NCI-H524 (cell line): ENCODE data around the gene THRB.

Experiments
- DNase-seq, 2 experiments: peaks; one replicate each; lab custom pipeline; 2025; lab: John Stamatoyannopoulos, UW

THRB gene

DNA sequence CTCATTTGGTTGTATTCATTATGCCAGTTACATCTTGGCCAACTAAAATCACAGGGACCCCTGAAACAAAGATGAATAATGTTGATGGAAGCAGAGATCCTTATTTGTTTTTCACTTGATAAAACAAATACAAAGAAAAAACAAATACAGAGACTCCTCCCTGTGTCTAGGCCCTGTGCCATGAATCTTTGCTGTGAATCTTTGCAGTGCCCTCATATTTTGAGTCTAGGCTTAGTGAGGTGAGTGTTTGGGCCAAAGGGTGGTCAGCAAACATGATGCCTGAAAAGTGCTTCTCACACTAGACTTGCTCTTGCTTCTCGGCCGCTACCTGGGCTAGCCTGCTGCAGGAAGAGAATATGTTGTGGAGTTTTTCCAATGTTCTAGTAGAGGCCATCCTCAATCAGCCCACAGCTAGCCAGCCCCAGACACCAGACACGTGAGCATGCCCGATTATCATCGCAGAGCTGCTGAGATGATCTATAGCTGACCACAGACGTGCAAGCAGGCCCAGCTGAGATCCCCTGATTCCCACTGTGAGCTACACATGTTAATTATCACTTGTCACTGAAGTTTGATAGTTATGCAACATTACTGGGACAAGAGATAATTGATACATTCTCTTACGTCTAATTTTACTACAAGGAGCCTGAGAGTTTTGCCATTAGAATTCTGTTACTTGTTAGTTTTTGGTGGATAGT, 191.4 kb downstream of the THRB start:
- DNase-seq: no peak

- no peak for DNase-seq
Measured at GRCh38 chr3:24302396-24302795, 192.3 kb downstream of the THRB start.

DNA sequence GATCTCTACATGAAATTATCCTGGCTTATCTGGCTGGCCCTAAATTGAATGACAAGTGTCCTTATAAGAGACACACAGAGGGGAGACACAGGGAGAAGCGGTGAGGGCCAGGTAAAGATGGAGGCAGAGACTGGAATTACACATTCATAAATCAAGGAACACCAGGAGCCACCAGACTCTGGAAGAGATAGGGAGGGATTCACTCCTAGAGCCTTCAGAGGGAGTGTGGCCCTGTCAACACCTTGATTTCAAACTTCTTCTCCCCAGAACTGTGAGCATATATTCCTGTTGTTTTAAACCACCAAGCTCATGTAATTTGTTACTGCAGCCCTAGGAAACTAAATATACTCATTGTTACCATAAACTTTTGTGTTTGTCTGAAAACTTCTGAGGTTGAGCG, 193.7 kb downstream of the THRB start:
- DNase-seq: no peak

GRCh38 chr3:24299806-24300626, 194.6 kb downstream of the THRB start:
- DNase-seq: no peak

- DNase-seq: no peak
Measured at GRCh38 chr3:24299246-24299805, 195.3 kb downstream of the THRB start.

- no peak for DNase-seq
Measured at GRCh38 chr3:24296441-24297205, 198.0 kb downstream of the THRB start.

GRCh38 chr3:24294150-24294549, 200.5 kb downstream of the THRB start:
- DNase-seq: no peak

DNA sequence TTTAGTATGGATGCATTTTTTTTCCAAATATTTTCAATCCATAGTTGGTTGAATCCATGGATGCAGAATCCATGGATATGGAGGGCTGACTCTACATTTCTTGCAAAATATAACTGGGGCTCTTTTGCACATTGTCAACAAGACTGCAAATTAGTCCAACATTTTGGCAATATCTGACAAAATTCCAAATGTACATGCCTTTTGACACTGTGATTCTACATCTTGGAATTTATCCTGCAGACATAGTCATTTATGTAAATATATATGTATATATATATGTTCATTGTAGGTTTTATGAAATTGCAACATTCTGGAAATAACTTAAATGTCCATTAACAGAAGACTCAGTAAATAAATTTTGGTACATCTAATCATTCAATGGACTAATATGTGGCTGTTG, 203.0 kb downstream of the THRB start:
- no peak for DNase-seq

DNA sequence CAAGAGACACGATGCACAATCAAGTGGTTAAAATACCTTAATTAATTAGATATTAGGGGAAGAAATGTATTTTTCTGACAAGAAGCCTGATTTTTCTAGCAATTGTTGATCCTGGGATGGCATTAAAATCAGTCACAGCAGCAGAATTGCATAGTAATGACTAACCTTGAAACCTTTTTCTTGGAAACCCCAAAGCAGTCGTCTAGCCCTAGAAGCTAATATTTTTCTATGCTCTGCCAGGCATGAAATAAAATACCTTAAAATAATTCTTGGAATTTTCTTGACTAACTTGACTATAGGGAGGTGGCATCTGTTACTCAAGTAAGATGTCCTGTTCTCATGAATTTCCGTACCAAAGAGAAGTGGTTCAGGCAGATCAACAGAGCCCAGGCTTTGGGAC, 204.1 kb downstream of the THRB start:
- no peak for DNase-seq

GRCh38 chr3:24288496-24289236, 206.0 kb downstream of the THRB start:
- DNase-seq: no peak

DNA sequence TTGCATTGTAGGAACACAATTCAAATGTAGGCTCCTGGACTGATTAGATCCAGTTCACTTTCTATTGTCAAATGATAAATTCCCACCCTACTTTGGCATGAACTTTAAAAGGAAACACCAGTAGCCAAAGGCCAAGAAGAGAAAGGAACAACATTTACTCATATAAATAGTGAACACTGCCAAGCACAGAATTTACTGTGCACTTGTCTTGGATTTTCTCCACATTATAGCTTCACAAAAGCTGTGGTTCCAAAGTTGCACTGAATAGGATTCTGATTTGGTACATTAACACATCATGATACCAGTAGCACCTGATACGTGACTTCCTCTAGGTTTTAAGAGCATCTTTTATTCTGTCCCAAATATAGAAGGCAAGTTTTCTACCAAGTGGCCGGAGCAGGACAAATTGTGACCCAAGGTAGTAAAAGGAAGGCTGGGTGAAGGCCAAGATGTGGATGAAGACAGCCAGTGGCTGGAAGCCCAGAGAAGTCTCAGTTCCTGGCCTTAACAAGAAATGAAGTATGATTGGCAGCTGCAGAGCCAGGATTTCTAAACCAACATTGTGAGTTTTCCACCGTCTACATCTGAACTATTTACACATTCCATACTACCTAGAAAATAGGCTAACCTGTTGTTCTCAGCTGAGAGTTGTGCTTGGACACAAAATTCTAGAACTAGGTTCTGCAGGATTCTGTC, 206.7 kb downstream of the THRB start:
- no peak for DNase-seq

- no peak for DNase-seq
Measured at GRCh38 chr3:24286405-24286804, 208.2 kb downstream of the THRB start.

DNA sequence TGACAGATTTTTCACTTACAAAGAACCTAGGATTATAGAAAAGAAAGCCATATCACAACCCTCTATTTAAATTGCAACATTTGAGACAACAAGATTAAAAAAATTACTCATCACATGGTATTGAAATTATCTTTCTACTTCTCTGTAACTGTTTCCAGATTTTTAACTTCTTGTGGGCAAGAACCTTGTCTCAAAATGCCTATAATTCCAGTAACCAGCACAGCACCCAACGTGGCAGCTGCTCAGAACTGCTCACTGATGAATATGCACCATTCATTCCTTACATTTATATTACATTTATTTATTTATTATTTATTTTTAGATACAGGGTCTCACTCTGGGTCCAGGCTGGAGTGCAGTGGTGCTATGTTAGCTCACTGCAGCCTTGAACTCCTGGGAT, 216.1 kb downstream of the THRB start:
- no peak for DNase-seq

DNA sequence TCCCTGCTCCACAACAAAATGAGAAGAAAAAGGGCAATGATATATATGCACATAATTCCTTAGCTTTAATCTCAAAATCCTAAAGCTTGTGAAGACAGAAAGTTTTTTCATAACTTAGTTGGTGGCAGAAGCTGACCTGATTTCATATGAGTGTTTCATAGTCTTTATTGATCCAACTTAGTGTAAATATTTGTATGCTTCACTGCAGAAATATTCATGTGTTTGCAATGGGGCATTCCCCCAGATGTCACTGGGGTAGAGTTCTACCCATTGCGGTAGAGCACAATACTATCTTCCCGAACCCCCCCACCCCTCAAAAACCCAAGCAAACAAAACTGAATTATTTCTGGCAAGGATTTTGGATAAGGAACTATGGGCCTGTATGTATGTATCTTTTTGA, 221.2 kb downstream of the THRB start:
- no peak for DNase-seq

DNA sequence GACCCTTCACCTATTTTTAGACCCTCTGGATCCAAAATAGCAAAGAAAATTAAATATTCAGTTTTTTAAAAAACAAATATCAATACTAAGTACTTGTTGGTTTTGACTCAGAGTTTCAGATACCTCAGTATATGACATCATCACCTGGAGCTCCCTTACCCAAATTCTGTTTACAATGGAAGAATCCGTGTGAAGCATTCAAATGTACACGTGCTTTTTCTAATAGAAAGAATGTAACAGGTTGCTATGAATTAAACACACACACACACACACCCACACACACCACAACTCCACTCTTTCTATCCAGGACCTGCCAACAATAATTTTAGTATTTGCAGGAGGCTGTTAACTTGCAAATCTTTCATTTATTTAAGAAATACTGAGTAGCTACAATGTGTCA, 221.8 kb downstream of the THRB start:
- no peak for DNase-seq

- DNase-seq: no peak
Measured at GRCh38 chr3:24272408-24272807, 222.2 kb downstream of the THRB start.

GRCh38 chr3:24271228-24271627, 223.4 kb downstream of the THRB start:
- no peak for DNase-seq

DNA sequence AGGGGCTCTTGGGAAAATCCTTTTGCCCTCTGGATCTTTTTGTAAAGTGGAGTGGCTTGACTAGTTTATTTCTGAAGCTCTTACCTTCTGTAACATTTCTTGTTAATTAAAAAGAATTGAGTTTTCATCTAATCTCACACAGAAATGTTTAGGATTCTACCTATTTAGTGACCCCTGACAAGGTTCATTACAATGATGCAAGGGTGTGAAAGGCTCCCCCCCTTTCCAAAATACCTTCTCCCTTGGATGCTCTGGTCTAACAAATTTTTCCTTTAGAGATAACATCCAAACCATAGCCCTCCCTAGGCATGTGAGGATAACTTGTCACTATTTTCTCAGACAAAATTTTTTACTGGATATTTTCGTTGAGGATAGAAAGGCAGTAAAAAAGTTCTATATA, 223.9 kb downstream of the THRB start:
- no peak for DNase-seq

GRCh38 chr3:24270204-24270691, 224.4 kb downstream of the THRB start:
- peak in 1 of 2 experiments; percentile 42 for DNase-seq

- peak in 1 of 2 experiments; percentile 35 for DNase-seq
Measured at GRCh38 chr3:24264748-24265158, 229.9 kb downstream of the THRB start.

DNA sequence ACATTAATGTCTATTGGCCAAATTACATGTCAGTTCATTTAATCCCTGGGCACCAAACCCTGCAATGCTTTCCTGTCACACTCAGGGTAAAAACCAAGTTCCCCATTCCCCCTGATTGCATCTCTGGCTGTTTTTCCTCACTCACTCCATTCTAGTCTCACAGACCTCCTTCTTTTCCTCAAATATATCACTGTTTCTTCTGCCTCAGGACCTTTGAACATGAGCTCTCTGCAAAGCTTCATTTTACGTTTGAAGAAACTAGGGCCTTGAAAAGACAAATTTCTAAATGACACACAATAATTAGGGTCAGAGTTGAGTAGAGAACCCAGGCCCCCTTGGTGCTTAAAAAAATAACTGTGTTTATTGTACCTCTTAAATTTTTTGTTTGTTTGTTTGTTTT, 230.6 kb downstream of the THRB start:
- no peak for DNase-seq
